Measurements from ENCODE around the gene USP10. TPM values are rescaled to one million over a fixed set of nuclear protein-coding genes. Genes with fewer than 3 reads are reported as not detected.
A peak's percentile ranks its signal among the peaks of the same experiment; 100 is the strongest.

USP10 gene
- total RNA-seq = 10 to 100 TPM; 86.5 to 99.0 TPM

GRCh38 chr16:84699712-84700445 lies at the start of gene USP10:
USP10 (plus strand) TSS chr16:84700000; CDS start chr16:84700091, 91 bp downstream.
- peaks cover 41% of the 10 kb centered on the region for H3K4me1 Mint-ChIP-seq
- POLR2A ChIA-PET = no interaction called here
- peak within 1 kb of the TSS; percentile 95 for H3K27ac Mint-ChIP-seq
- peaks cover 1% of the 10 kb centered on the region for H3K36me3 Mint-ChIP-seq (ENCODE audit: low read depth)
- CTCF ChIA-PET = interaction anchor here (1.0 to 1.8 kb wide), 8 partner anchors 13 to 513 kb away, joined by 3 to 5 read pairs (median 4); partner anchors contain the start of gene TAF1C
- no peaks in the 10 kb centered on the region for H3K27me3 Mint-ChIP-seq
- peak; percentile 83 for DNase-seq
- H3K9me3 Mint-ChIP-seq = no peaks in the 10 kb centered on the region
- peak within 1 kb of the TSS; percentile 93 for H3K4me3 Mint-ChIP-seq

GRCh38 chr16:84650062-84650991 lies 49.5 kb upstream of the USP10 start:
- H3K4me1 Mint-ChIP-seq = peaks cover 63% of the 10 kb centered on the region
- H3K27me3 Mint-ChIP-seq = peaks cover 15% of the 10 kb centered on the region
- CTCF ChIA-PET = interaction anchor here (1.6 kb wide), 1 partner anchor 27 kb away, joined by 5 read pairs; no protein-coding TSS in a partner anchor
- POLR2A ChIA-PET = no interaction called here
- H3K36me3 Mint-ChIP-seq (ENCODE audit: low read depth) = peaks cover 55% of the 10 kb centered on the region
- peak overlapping the region; percentile 63 for H3K4me3 Mint-ChIP-seq
- H3K9me3 Mint-ChIP-seq = peaks cover 9% of the 10 kb centered on the region
- no peak for DNase-seq
- H3K27ac Mint-ChIP-seq = no peak overlapping the region

- Mint-ChIP-seq H3K9me3 (peaks cover 9% of the 10 kb centered on the region), H3K27me3 (peaks cover 3% of the 10 kb centered on the region), H3K4me3 (peak overlapping the region; percentile 44), H3K36me3 (ENCODE audit: low read depth) (peaks cover 69% of the 10 kb centered on the region), H3K27ac (peak overlapping the region; percentile 62), H3K4me1 (peaks cover 78% of the 10 kb centered on the region)
- ChIA-PET CTCF (interaction anchor here (0.8 to 1.7 kb wide), 2 partner anchors 13 to 74 kb away, joined by 3 read pairs; no protein-coding TSS in a partner anchor), POLR2A (interaction anchor here (0.6 to 0.7 kb wide), 2 partner anchors 28 to 84 kb away, joined by 3 to 4 read pairs; no protein-coding TSS in a partner anchor)
- peak; percentile 83 for DNase-seq
Measured at GRCh38 chr16:84652566-84652965, 47.2 kb upstream of the USP10 start.

GRCh38 chr16:84654238-84654637 lies 45.6 kb upstream of the USP10 start:
- peaks cover 88% of the 10 kb centered on the region for H3K4me1 Mint-ChIP-seq
- H3K27me3 Mint-ChIP-seq = no peaks in the 10 kb centered on the region
- H3K36me3 Mint-ChIP-seq (ENCODE audit: low read depth) = peaks cover 81% of the 10 kb centered on the region
- H3K4me3 Mint-ChIP-seq = no peak overlapping the region
- ChIA-PET CTCF (interaction anchor here (1.0 to 1.4 kb wide), 3 partner anchors 9 to 612 kb away, joined by 3 to 4 read pairs (median 4); no protein-coding TSS in a partner anchor), POLR2A (no interaction called here)
- DNase-seq = no peak
- H3K9me3 Mint-ChIP-seq = peaks cover 9% of the 10 kb centered on the region
- peak overlapping the region; percentile 20 for H3K27ac Mint-ChIP-seq

- ChIA-PET CTCF (interaction anchor here (1.1 kb wide), 1 partner anchor 611 kb away, joined by 3 read pairs; no protein-coding TSS in a partner anchor), POLR2A (no interaction called here)
- H3K27me3 Mint-ChIP-seq = no peaks in the 10 kb centered on the region
- H3K4me3 Mint-ChIP-seq = no peak overlapping the region
- H3K36me3 Mint-ChIP-seq (ENCODE audit: low read depth) = peaks cover 79% of the 10 kb centered on the region
- DNase-seq = no peak
- H3K9me3 Mint-ChIP-seq = peaks cover 8% of the 10 kb centered on the region
- H3K27ac Mint-ChIP-seq = peak overlapping the region; percentile 57
- H3K4me1 Mint-ChIP-seq = peaks cover 86% of the 10 kb centered on the region
Measured at GRCh38 chr16:84654998-84655397, 44.8 kb upstream of the USP10 start.

- POLR2A ChIA-PET = no interaction called here
- no peaks in the 10 kb centered on the region for H3K27me3 Mint-ChIP-seq
- no peak for DNase-seq
- peaks cover 78% of the 10 kb centered on the region for H3K4me1 Mint-ChIP-seq
- no peak overlapping the region for H3K4me3 Mint-ChIP-seq
- peaks cover 78% of the 10 kb centered on the region for H3K36me3 Mint-ChIP-seq (ENCODE audit: low read depth)
- CTCF ChIA-PET = interaction anchor here (0.7 to 2.0 kb wide), 3 partner anchors 15 to 123 kb away, joined by 3 to 7 read pairs (median 3); no protein-coding TSS in a partner anchor
- H3K27ac Mint-ChIP-seq = peak overlapping the region; percentile 77
- no peaks in the 10 kb centered on the region for H3K9me3 Mint-ChIP-seq
Measured at GRCh38 chr16:84656649-84657048, 43.2 kb upstream of the USP10 start.

GRCh38 chr16:84657229-84657837 lies 42.5 kb upstream of the USP10 start:
- no peaks in the 10 kb centered on the region for H3K27me3 Mint-ChIP-seq
- DNase-seq = no peak
- ChIA-PET CTCF (interaction anchor here (0.9 to 2.0 kb wide), 2 partner anchors 15 to 16 kb away, joined by 3 to 7 read pairs; no protein-coding TSS in a partner anchor), POLR2A (no interaction called here)
- peaks cover 72% of the 10 kb centered on the region for H3K4me1 Mint-ChIP-seq
- no peaks in the 10 kb centered on the region for H3K9me3 Mint-ChIP-seq
- H3K36me3 Mint-ChIP-seq (ENCODE audit: low read depth) = peaks cover 76% of the 10 kb centered on the region
- no peak overlapping the region for H3K4me3 Mint-ChIP-seq
- no peak overlapping the region for H3K27ac Mint-ChIP-seq

GRCh38 chr16:84658690-84659089 lies 41.1 kb upstream of the USP10 start:
- Mint-ChIP-seq H3K4me1 (peaks cover 59% of the 10 kb centered on the region), H3K27me3 (no peaks in the 10 kb centered on the region), H3K9me3 (no peaks in the 10 kb centered on the region), H3K27ac (peak overlapping the region; percentile 62), H3K36me3 (ENCODE audit: low read depth) (peaks cover 77% of the 10 kb centered on the region), H3K4me3 (no peak overlapping the region)
- ChIA-PET CTCF (interaction anchor here (1.0 kb wide), 1 partner anchor 14 kb away, joined by 4 read pairs; no protein-coding TSS in a partner anchor), POLR2A (interaction anchor here (0.6 kb wide), 1 partner anchor 68 kb away, joined by 10 read pairs; no protein-coding TSS in a partner anchor)
- no peak for DNase-seq

GRCh38 chr16:84659656-84660300 lies 40.0 kb upstream of the USP10 start:
- CTCF ChIA-PET = interaction anchor here (0.8 to 2.4 kb wide), 2 partner anchors 9 to 13 kb away, joined by 3 to 9 read pairs; no protein-coding TSS in a partner anchor
- Mint-ChIP-seq H3K4me1 (peaks cover 55% of the 10 kb centered on the region), H3K4me3 (no peak overlapping the region), H3K27me3 (no peaks in the 10 kb centered on the region), H3K9me3 (no peaks in the 10 kb centered on the region), H3K36me3 (ENCODE audit: low read depth) (peaks cover 77% of the 10 kb centered on the region), H3K27ac (no peak overlapping the region)
- POLR2A ChIA-PET = no interaction called here
- no peak for DNase-seq

GRCh38 chr16:84660973-84661372 lies 38.8 kb upstream of the USP10 start:
- Mint-ChIP-seq H3K27ac (peak overlapping the region; percentile 36), H3K4me3 (no peak overlapping the region), H3K4me1 (peaks cover 45% of the 10 kb centered on the region), H3K9me3 (no peaks in the 10 kb centered on the region), H3K36me3 (ENCODE audit: low read depth) (peaks cover 70% of the 10 kb centered on the region), H3K27me3 (no peaks in the 10 kb centered on the region)
- POLR2A ChIA-PET = no interaction called here
- no peak for DNase-seq
- CTCF ChIA-PET = interaction anchor here (2.4 kb wide), 1 partner anchor 11 kb away, joined by 9 read pairs; no protein-coding TSS in a partner anchor

- H3K36me3 Mint-ChIP-seq (ENCODE audit: low read depth) = peaks cover 71% of the 10 kb centered on the region
- ChIA-PET CTCF (interaction anchor here (1.0 to 2.8 kb wide), 4 partner anchors 11 to 99 kb away, joined by 3 to 26 read pairs (median 6); no protein-coding TSS in a partner anchor), POLR2A (no interaction called here)
- H3K9me3 Mint-ChIP-seq = no peaks in the 10 kb centered on the region
- H3K4me3 Mint-ChIP-seq = no peak overlapping the region
- no peak overlapping the region for H3K27ac Mint-ChIP-seq
- H3K4me1 Mint-ChIP-seq = peaks cover 39% of the 10 kb centered on the region
- no peak for DNase-seq
- H3K27me3 Mint-ChIP-seq = no peaks in the 10 kb centered on the region
Measured at GRCh38 chr16:84661418-84662060, 38.3 kb upstream of the USP10 start.
